GM18507 (cell line): ENCODE data around the gene STAT5B.
A peak's percentile ranks its signal among the peaks of the same experiment; 100 is the strongest.

Source experiments
- DNase-seq: peaks from one replicate; pipeline ENCODE4 v3.0.0; 2011; ENCODE audit warnings: low read depth; ENCODE audit not compliant: insufficient read length; ENCODE audit errors: extremely low spot score
- FAIRE-seq: peaks from 2 replicates; lab custom pipeline; 2011; peaks lifted over from hg19 to GRCh38; lab: Jason Lieb, UNC

The STAT5B gene

DNA sequence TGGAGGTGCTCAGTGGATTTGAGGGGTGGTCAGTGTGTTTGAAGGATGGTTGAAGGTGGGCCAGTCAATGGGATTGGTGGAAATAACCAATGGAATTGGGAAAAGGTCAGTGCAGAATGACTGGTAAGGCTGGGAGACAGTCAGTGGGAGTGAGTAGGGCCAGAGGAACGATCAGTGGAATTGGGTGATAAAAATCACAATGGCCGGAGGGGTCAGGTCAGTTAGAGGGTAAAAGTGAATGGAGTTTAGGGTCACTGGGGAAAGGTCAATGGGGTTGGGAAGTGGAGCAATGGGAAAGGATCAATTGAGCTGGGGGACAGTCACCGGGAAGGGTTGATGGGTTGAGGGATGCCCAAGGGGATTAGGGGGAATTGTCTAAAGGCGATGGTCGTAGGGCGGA, 110.4 kb downstream of the STAT5B start:
- no peak for FAIRE-seq
- no peak for DNase-seq

DNA sequence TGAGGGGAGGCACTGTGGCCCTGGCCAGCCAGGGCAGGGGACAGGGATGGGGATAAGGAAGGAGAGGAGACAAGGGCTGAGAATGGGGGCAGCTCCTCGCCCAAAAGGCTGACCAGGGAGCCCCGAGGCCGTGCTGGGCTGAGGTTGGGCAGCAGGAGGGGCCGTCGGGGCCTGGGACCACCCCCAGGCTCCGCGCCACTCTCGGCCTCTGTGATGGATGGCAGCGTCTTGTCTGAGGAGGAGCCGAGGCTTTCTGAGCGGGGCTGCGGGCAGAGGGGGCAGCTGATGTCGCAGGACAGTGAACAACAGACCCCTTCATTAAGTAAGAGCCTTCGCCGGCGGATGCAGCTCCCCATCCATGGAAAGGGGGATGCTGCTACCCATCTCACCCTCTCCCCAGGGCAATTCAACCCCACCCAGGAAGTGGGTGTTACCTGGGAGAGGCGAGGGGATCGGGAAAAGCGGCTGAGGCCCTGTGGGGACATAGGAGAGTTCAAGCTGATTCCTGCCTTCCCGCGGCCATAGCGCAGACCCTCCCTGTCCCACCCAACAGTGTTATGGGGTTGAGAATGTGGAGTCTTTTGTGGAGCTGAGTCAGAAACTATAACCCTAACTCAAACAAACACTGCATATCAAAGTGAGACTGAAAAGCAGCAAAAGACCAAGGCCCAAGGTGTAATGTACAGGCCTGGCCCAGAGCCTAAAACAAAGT, 112.3 kb downstream of the STAT5B start:
- DNase-seq = no peak
- no peak for FAIRE-seq

DNA sequence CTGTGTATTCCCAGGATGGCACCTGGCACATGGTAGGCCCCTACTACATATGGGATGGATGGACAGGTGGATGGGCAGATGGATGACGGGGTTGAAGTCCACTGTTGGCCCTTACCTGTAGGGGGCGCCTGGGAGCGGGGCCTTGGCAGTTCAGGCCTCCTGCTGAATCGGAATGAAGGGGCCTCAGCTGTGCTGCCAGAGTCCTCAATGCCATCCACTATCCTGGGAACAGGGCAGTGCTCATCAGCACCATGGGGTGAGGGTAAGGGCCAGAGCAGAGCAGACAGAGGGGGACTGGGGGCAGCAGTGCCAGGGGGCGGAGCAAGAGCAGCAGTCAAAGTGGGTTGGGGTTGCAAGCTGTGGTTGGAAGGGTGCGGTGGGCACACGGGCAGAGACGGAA, 113.1 kb downstream of the STAT5B start:
- DNase-seq (no peak), FAIRE-seq (no peak)

DNA sequence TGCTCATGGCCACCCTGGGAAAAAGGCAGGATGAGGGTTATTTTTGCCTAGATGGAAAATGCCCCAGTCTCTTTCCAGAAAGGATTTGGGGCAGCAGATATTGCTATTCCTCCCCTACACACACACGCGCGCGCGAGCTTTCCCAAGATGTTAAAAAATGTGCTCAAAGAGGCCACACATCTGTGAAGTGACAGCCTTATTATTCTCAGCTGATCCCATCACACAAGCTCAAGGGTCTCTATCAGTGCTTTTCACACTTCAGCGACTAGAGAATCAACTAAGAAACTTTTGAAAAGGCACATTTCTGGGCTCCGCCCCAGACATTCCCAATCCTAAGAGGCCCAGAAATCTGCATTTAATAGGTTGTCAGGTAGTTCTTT, 115.7 kb downstream of the STAT5B start:
- no peak for DNase-seq
- no peak for FAIRE-seq

DNA sequence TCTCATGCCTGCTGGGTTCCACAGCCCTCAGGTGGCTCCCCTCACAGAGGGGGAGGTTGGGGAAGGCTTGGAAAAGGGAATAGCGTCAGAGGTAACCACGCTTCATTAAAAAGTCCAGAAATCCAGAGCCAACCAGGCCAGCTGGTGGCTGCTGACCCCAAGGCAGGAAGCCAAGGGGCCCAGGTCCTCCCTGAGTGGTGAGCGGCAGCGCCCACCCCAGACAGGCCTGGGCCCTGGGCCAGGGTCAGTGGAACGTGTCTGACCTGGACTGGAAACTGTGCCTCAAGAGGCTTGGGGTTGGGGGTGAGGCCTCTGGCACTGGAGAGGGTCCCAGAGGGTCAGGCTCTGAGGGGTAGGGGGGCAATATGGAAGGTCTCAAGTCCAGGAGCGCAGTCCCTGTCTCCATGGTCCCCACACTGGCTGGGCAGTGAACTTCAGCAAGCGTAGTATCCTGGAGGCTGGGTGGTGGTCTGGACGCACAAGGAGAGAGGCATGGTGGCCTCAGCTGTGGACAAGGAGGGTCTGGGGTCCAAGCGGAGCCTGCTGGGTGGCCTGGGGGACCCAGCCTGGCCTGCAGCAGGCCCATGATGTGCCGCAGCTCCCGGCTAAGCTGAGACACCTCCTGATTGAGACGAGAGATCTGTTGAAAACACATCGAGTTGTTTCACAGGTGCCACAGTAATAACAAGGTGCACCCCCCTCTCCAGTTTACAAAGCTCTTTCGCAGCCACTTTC, 116.2 kb downstream of the STAT5B start:
- DNase-seq = no peak
- no peak for FAIRE-seq

DNA sequence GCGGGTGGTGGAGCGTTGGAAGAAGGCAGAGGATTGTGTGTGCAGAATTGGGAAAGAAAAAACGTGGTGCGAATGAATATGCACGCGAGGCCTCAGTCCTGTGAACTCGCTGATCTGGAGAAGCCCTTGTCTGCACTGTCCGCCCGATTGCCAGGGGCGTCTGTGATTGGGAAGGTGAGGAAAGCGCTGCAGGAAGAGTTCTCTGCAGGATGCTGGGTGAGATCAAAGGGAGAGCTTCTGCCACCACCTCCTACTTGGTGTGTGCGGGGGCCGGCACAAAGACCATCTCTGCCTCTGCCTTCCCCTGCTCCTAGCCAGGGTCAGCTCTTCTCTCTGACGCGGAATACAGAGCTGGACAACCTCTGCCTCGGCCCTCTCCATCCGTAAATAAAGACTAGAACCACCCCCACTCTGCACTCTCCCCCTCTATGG, 120.6 kb downstream of the STAT5B start:
- DNase-seq (no peak), FAIRE-seq (no peak)

DNA sequence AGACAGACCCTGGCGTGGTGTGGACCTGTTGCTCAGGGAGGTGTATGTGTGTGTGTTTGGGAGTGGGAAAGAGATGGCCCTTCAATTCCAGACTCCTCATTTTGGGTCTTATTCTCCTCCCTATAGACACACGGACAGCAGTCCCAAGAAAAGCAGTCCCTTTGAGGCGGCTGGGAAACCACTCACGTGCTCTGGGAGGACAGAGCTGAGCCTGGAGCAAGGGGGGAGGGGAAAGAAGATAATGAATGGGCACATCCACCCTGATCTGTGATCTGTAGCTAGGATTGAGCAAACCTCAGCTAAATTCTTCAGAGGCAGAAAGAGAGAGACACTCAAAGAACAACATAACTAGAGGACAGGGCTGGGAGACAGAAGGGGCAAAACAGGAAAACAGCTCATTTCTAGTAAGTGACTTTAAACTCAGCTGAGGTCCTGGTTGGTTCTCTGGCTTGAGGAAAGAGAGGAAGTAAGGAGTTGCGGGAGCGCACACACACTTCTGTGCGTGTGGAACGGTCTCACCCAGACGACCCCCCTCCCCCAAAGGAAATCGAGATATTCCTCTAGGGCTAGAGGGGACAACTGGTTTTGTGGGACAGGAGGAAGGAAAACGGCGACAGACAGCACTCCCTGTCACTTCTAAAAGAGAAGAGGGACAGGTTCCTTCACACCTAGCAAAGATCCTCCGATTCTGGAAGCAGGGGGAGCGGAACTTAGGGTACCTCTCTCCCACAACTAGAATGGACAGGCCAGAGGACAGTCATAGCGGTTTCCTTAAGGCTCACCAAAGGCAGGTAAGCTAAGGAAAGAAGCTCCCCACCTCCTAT, 122.1 kb downstream of the STAT5B start:
- FAIRE-seq (peak; percentile 46), DNase-seq (no peak)
